COLO829 (cell line): ENCODE measurements around the gene EXO1.
"Not testable (repeated sequence)": the region's sequence is repeated elsewhere in the genome, so short reads cannot be mapped to it uniquely, and the experiment has no call there.

ENCODE experiments used
- DNase-seq: peaks from one replicate; pipeline ENCODE4 v3.0.0; 2012; ENCODE audit warnings: low spot score

The EXO1 gene

DNA sequence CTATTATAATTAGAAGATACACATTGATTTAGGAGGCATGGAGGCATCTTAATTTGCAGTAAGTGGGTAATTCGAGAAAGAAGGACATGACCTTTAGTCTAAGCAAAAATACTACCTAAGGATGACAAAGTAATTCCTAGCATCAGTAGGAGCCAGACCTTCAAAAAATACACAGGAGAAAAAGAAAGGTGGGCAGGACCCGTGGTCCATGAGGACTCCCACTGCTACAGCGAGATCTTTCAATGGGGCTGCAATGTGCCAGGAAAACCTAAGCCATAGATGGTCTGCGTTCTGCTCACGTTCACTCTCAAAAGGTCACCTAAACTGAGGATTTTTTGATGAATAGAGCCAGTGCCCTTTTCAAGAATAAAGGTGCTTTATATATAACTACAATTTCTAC lies 10.6 kb upstream of the EXO1 start:
- DNase-seq, result no peak

GRCh38 chr1:241837901-241838300 lies 10.1 kb upstream of the EXO1 start:
- no peak for DNase-seq

DNA sequence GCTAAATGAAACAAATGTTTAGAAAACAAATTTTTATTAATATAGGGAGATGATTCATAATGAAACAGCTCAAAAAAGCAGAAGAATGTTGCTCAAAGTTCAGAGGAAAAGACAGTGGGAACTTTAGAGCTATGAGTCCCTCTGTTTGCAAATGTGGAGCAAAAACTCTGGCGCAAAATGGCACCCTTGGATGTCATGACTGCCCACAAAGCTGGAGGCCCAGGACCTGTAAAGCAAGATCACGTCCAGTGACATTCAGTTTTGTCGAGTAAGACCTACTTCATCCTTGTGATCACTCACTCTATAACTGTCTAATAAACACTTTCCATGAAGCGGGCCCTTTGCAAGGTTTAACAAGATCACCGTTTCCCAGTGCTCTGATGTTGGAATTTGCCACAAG lies 9.1 kb upstream of the EXO1 start:
- no peak for DNase-seq

- DNase-seq, result no peak
Observed at GRCh38 chr1:241839369-241839979, 8.5 kb upstream of the EXO1 start.

DNA sequence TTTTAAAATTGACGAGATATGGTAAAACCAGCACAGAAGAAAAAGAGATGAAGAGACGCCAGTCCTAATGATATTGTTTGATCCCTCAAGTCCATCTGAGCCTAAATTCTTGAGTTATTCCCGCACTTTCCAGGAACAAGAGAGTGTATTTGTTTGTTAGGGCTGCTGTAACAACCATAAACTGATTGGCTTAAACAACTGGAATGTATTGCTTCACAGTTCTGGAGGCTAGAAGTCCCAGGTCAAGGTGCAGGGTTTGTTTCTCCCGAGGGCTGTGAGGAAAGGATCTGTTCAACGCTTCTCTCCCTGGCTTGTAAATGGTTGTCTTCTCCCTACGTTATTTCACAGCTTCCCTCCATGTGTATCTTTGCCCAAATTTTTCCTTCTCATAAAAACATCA lies 7.8 kb upstream of the EXO1 start:
- no peak for DNase-seq

- DNase-seq, result no peak
Observed at GRCh38 chr1:241841691-241842090, 6.3 kb upstream of the EXO1 start.

GRCh38 chr1:241842565-241842964 lies 5.4 kb upstream of the EXO1 start:
- DNase-seq, result no peak

GRCh38 chr1:241844593-241844992 lies 3.4 kb upstream of the EXO1 start:
- DNase-seq, result no peak

- DNase-seq, result no peak
Observed at GRCh38 chr1:241846375-241846774, 1.6 kb upstream of the EXO1 start.

GRCh38 chr1:241846862-241847539 lies 1.0 kb upstream of the EXO1 start:
- no peak for DNase-seq

DNA sequence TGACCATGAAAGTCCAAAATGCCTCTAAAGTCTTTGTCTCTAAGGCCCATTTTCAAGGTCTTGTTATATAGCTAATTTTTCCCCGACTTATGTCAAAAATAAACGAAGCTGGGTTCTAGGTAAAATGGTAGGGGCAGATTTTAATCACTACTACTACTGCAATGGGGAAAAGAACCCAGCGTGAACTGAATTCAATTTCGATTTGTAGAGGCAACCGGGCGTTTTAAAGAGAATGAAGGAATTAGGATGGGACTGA lies 536 bp upstream of the EXO1 start:
- no peak for DNase-seq

DNA sequence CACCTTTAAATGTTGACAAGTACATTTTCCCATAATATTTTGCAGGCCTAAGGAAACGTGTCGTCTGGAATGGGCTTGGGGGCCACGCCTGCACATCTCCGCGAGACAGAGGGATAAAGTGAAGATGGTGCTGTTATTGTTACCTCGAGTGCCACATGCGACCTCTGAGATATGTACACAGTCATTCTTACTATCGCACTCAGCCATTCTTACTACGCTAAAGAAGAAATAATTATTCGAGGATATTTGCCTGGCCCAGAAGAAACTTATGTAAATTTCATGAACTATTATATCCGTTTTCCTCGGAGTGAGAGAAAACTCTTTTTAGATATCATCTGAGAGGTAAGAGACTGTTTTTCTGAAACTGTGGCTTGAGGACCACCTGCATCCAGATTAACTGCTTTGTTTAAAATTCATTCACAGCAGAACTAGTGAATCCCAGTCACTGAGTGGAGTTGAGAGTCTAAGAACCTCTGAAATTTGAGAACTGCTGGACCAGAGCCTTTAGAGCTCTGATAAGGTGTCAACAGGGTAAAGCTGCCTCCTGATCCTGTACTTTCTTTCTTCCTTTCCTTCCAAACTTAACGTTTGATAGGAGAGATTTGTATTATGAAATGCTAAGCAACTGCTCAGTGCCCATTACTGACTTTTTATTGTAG lies 811 bp downstream of the EXO1 start:
- DNase-seq, result no peak

DNA sequence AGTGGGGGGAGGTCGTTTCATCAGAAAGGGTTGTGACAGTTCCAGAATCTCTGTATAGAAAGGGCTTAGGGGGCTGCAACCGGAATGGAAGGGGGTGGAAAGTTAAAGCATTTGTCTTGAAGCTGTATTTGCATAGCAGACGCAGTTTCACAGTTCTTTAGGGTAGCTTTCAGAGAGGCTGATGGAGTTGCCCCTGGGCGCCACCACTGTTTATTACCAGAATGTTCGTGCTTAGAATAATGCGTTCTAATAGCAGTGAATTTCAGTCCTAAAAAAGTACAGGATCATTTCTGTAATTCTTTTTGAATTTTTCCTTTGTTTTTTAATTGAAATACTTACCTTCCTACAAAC lies 1.3 kb downstream of the EXO1 start:
- no peak for DNase-seq

DNA sequence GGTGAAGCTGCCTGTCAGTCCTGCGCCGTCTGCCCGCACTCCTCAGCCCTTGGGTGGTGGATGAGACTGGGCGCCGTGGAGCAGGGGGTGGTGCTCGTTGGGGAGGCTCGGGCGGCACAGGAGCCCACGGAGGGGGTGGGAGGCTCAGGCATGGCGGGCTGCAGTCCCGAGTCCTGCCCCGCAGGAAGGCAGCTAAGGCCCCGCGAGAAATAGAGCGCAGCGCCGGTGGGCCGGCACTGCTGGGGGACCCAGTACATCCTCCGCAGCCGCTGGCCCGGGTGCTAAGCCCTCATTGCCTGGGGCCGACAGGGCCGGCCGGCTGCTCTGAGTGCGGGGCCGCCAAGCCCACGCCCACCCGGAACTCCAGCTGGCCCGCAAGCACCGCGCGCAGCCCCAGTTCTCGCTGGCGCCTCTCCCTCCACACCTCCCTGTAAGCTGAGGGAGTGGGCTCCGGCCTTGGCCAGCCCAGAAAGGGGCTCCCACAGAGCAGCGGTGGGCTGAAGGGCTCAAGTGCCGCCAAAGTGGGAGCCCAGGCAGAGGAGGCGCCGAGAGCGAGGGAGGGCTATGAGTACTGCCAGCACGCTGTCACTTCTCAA lies 7.6 kb downstream of the EXO1 start:
- DNase-seq, result not testable (repeated sequence)

GRCh38 chr1:241857131-241857530 lies 9.1 kb downstream of the EXO1 start:
- peak; percentile 64 for DNase-seq

DNA sequence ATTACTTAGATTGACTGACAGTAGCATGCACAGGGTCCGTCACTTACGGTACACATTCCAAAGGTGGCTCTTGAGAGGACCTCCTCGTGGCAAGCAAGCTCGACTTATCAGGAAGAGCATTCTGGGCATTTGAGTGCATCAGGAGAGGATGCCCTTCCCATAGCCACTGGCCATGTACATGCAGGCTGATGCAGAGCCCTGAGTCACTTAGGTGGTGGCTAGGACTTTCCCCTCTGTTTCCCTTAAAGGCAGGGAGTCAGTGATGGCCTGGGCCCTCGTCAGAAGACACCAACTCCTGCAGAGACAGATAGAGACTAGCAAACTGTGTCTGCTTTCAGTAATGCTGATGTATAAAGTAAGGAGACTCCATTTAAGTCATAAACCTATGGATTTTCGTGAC lies 12.9 kb downstream of the EXO1 start:
- DNase-seq, result no peak

DNA sequence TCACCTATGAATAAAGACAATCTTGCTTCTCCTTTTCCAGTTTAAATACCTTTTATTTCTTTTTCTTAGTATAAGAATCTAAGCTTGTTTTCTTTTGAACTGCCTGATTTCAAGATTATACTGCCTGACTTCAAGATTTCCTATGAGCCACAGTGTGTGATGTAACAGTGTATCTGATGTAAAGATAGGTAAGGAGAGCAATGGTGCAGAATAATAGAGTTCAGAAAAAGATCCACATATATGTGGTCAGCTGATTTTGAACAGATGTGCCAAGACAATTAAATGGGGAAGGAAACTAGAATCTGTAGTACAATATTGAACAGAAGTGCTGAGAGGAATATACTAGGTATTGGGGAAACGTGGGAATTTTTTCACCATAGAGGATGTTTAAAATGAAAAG lies 21.0 kb downstream of the EXO1 start:
- no peak for DNase-seq

DNA sequence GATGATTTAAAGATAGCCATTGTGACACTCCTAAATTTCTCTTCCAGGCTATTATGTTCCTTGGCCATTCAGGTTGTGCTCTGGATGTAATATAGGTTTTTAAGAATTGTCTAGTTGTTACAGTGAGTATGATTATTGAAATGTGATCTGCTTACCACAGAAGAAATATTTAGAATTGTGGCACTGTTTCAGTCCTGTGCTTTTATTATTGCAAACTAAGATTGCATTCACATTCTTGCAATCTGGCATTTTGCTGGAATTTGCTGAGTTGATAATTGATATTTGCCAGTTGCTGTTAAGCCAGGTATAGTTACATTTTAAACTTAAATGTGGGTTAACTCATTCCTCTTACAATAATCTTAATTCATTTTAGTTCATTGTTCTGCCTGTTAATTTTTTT lies 22.3 kb downstream of the EXO1 start:
- no peak for DNase-seq

GRCh38 chr1:241870746-241871430 lies 22.9 kb downstream of the EXO1 start:
- no peak for DNase-seq

DNA sequence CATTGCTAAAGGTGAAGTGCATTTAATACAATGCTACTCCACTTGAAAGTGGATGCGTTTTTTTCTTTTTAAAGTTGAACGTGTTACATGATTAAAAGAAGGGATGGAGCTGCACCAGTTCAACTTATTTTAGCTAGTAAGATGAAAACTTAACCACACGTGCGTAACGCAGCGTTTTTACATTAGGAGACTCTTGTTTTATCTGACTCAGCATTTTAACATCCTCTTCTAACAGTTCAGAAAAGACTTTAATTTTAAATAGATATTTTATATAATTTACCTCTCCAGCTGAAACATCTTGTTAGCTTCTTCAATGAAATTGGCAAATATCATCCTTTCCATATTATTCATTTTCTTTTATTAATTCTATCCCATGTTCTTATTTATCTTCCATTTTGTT lies 33.4 kb downstream of the EXO1 start:
- DNase-seq, result no peak

DNA sequence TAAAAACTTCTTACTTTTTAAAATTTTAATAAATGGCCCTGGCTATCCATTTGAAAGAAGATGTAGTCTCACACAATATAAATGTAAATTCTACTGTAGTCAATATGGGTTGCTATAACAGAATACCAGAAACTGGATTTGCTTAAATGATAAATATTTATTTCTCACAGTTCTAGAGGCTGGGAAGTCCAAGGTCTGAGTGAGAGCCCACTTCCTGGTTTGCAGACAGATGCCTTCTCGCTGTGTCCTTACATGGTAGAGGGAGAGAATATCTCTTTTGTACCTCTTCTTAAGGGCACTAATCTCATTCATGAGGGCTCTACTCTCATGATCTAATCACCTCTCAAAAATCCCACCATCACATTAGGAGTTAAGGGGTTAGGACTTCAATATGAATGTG lies 35.2 kb downstream of the EXO1 start:
- no peak for DNase-seq

GRCh38 chr1:241888232-241888631 lies 40.2 kb downstream of the EXO1 start:
- DNase-seq, result no peak

DNA sequence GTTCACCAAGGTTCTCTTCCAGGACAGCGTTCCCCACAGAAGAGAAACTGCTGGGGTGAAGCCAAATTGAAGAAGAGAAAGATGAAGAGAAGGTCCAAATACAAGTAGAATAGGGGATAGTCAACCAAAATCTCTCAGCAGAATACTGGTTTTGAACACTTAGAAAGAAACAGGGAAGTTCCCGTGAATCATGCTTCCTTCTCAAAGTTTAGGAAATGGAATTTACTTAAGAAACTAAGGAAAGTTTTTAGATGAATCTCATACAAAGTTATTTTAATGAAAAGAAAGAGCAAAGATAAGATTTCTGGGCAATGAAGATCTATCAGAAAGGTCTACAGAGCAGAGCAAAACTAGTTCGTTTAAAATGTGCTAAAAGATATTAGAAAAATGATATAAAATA lies 43.3 kb downstream of the EXO1 start:
- DNase-seq, result no peak
